ENCODE measurements around the gene ARHGEF7.

ARHGEF7 gene

GRCh38 chr13:111283991-111284390 is 168.9 kb downstream of the ARHGEF7 start:
- peak in 1 of 10 donors; percentile 82 for DNase-seq
- intact Hi-C loops (cut with DNase I) = no loop called here

- peak in 1 of 10 donors; percentile 68 for DNase-seq
- intact Hi-C loops (cut with DNase I) = no loop called here
Measured at GRCh38 chr13:111284565-111284964, 169.5 kb downstream of the ARHGEF7 start.

GRCh38 chr13:111286162-111286561 is 171.1 kb downstream of the ARHGEF7 start:
- peak in 1 of 10 donors; percentile 75 for DNase-seq
- intact Hi-C loops (cut with DNase I) = no loop called here

- peak in 1 of 10 donors; percentile 75 for DNase-seq
- intact Hi-C loops (cut with DNase I) = no loop called here
Measured at GRCh38 chr13:111286749-111287148, 171.6 kb downstream of the ARHGEF7 start.

GRCh38 chr13:111287201-111287600 is 172.1 kb downstream of the ARHGEF7 start:
- intact Hi-C loops (cut with DNase I) = no loop called here
- DNase-seq = peak in 1 of 10 donors; percentile 87

GRCh38 chr13:111288276-111288675 is 173.2 kb downstream of the ARHGEF7 start:
- DNase-seq = peak in 1 of 10 donors; percentile 47
- intact Hi-C loops (cut with DNase I) = no loop called here

GRCh38 chr13:111289251-111289650 is 174.1 kb downstream of the ARHGEF7 start:
- DNase-seq = peak in 1 of 10 donors; percentile 67
- intact Hi-C loops (cut with DNase I) = no loop called here

- intact Hi-C loops (cut with DNase I) = no loop called here
Measured at GRCh38 chr13:111291908-111292307, 176.8 kb downstream of the ARHGEF7 start.

GRCh38 chr13:111292710-111293485 is 177.8 kb downstream of the ARHGEF7 start:
- intact Hi-C loops (cut with DNase I) = no loop called here
- DNase-seq = peak in 3 of 10 donors; percentile 60 to 89 (median 84)

More at GRCh38 chr13:111291908-111292307, 176.8 kb downstream of the ARHGEF7 start:
- peak in 2 of 10 donors; percentile 52 to 60 for DNase-seq

- intact Hi-C loops (cut with DNase I) = no loop called here
- peak in 1 of 10 donors; percentile 71 for DNase-seq
Measured at GRCh38 chr13:111295886-111296285, 180.8 kb downstream of the ARHGEF7 start.

GRCh38 chr13:111296417-111296816 is 181.3 kb downstream of the ARHGEF7 start:
- no peak for DNase-seq
- intact Hi-C loops (cut with DNase I) = no loop called here

- intact Hi-C loops (cut with DNase I) = no loop called here
- DNase-seq = peak in 3 of 10 donors; percentile 66 to 73 (median 72)
Measured at GRCh38 chr13:111298214-111298975, 183.3 kb downstream of the ARHGEF7 start.

GRCh38 chr13:111302045-111302726 is 187.1 kb downstream of the ARHGEF7 start:
- DNase-seq = peak in 3 of 10 donors; percentile 65 to 76 (median 74)
- intact Hi-C loops (cut with DNase I) = no loop called here

GRCh38 chr13:111303559-111303958 is 188.4 kb downstream of the ARHGEF7 start:
- intact Hi-C loops (cut with DNase I) = no loop called here

GRCh38 chr13:111304041-111304544 is 189.0 kb downstream of the ARHGEF7 start:
- DNase-seq = peak in 1 of 10 donors; percentile 65
- intact Hi-C loops (cut with DNase I) = no loop called here

More at GRCh38 chr13:111303559-111303958, 188.4 kb downstream of the ARHGEF7 start:
- peak in 3 of 10 donors; percentile 22 to 64 (median 43) for DNase-seq

GRCh38 chr13:111304603-111305289 is 189.6 kb downstream of the ARHGEF7 start:
- DNase-seq = peak in 3 of 10 donors; percentile 32 to 57 (median 56)
- intact Hi-C loops (cut with DNase I) = no loop called here

GRCh38 chr13:111312944-111313590 is 198.0 kb downstream of the ARHGEF7 start:
- DNase-seq = peak in 1 of 10 donors; percentile 83
- intact Hi-C loops (cut with DNase I) = no loop called here

- intact Hi-C loops (cut with DNase I) = no loop called here
Measured at GRCh38 chr13:111313911-111314425, 198.9 kb downstream of the ARHGEF7 start.

GRCh38 chr13:111314852-111315251 is 199.7 kb downstream of the ARHGEF7 start:
- no peak for DNase-seq
- intact Hi-C loops (cut with DNase I) = no loop called here

More at GRCh38 chr13:111313911-111314425, 198.9 kb downstream of the ARHGEF7 start:
- DNase-seq = peak in 1 of 10 donors; percentile 72

All from posterior cingulate gyrus (tissue), 11 donors.